ENCODE measurements around the gene SYNGR2. TPM values are rescaled to one million over a fixed set of nuclear protein-coding genes. Genes with fewer than 3 reads are reported as not detected.
A peak's percentile ranks its signal among the peaks of the same experiment; 100 is the strongest.

The SYNGR2 gene
- total and polyA plus RNA-seq, 7 donors, result 14.7 to 280 (median 23.5) TPM

DNA sequence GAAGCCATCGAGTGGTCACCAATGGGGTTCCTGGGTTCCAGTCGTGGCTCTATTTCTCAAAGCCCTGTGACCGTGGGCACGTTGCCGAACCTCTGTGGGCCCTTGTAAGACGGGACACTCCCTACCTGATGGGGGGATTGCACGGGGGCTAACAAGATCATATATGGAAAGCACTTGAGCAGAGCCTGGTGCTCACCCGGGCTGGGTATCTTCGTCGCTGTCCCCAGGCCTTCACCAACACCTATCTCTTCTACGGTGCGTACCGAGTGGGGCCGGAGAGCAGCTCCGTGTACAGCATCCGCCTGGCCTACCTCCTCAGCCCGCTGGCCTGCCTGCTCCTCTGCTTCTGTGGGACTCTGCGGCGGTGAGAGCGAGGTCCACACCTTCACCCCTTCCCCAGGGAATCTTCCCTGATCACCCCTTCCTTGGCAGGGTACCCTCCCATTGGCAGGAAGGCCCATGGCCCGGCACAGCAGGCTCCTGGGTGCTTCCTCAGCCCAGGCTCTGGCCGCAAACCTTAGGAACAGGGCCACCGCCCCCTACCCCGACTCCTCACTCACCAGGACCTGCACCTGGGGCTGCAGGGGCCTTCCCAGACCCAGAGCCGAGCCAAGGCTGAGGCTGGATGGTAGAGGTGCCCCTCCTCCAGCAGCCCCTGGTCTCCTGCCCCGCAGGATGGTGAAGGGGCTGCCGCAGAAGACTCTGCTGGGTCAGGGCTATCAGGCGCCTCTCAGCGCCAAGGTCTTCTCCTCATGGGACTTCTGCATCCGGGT is 35.0 kb upstream of the SYNGR2 start:
- Histone ChIP-seq H3K4me3 (no peak overlapping the region), H3K27ac (no peak overlapping the region), H3K9me3 (no peaks in the 10 kb centered on the region), H3K36me3 (no peaks in the 10 kb centered on the region), H3K27me3 (peaks cover 21 to 57% (median 53%) of the 10 kb centered on the region in 3 donors), H3K4me1 (peaks cover 0 to 30% (median 26%) of the 10 kb centered on the region in 4 donors)
- TF ChIP-seq, protein P1, sequence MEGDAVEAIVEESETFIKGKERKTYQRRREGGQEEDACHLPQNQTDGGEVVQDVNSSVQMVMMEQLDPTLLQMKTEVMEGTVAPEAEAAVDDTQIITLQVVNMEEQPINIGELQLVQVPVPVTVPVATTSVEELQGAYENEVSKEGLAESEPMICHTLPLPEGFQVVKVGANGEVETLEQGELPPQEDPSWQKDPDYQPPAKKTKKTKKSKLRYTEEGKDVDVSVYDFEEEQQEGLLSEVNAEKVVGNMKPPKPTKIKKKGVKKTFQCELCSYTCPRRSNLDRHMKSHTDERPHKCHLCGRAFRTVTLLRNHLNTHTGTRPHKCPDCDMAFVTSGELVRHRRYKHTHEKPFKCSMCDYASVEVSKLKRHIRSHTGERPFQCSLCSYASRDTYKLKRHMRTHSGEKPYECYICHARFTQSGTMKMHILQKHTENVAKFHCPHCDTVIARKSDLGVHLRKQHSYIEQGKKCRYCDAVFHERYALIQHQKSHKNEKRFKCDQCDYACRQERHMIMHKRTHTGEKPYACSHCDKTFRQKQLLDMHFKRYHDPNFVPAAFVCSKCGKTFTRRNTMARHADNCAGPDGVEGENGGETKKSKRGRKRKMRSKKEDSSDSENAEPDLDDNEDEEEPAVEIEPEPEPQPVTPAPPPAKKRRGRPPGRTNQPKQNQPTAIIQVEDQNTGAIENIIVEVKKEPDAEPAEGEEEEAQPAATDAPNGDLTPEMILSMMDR (IDR thresholded peaks at IDR 0.05), result no peak
- no peak for TF ChIP-seq EP300 (IDR thresholded peaks at IDR 0.05)
- DNase-seq, result no peak
- 76 to 89% methylated on average over 30 of the region's 30 CpGs for WGBS, 2 donors
- intact Hi-C loops (cut with DNase I), result no loop called here

DNA sequence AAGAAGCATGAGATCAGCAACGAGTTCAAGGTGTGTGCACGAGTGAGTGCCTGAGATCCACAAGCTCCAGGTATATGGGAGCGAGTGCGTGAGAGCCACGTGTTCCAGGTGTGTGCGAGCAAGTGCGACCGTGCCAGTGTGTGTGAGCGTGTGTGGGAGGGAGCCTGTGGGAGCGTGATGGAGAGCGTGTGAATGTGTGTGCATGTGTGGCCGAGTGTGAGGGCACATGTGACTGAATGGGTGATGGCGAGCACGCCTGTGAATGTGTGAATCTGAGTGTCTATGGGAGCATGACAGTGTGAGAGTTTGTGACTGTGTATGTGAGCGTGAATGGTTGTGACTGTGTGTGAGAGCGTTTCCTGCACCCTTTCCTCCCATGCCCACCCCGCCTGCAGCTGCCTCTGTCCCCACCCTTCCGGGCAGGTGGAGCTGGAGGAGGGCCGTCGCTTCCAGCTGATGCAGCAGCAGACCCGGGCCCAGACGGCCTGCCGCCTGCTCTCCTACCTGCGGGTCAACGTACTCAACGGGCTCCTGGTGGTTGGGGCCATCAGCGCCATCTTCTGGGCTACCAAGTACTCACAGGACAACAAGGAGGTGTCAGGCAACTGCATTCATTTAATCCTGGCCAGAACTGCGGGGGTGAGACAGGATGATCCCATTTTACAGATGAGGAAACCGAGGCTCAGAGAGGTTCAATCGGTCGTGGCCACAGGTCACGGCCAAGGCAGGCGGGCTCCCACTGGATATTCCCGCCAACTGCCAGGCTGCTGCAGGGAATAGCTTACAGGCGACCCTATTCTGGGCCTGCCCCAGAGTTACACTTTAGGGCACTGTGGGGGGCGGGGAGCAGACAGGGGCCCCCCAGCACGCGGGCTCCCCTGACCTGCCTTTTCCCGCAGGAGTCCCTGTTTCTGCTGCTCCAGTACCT is 34.1 kb upstream of the SYNGR2 start:
- no peak for TF ChIP-seq EP300 (IDR thresholded peaks at IDR 0.05)
- no peak for TF ChIP-seq POLR2AphosphoS5 (IDR thresholded peaks at IDR 0.05)
- TF ChIP-seq, protein P1 (IDR thresholded peaks at IDR 0.05), result peak in 2 of 4 experiments; percentile 14 to 20
- H3K27me3 ChIP-seq, result peaks cover 16 to 49% (median 44%) of the 10 kb centered on the region in 3 donors
- intact Hi-C loops (cut with DNase I), result no loop called here
- H3K4me1 ChIP-seq, result peaks cover 0 to 22% (median 18%) of the 10 kb centered on the region in 4 donors
- WGBS, 2 donors, result 46 to 48% methylated on average over 39 of the region's 39 CpGs
- no peaks in the 10 kb centered on the region for H3K36me3 ChIP-seq
- H3K27ac ChIP-seq, result no peak overlapping the region
- H3K9me3 ChIP-seq, result no peaks in the 10 kb centered on the region
- H3K4me3 ChIP-seq, result no peak overlapping the region
- DNase-seq, result no peak

DNA sequence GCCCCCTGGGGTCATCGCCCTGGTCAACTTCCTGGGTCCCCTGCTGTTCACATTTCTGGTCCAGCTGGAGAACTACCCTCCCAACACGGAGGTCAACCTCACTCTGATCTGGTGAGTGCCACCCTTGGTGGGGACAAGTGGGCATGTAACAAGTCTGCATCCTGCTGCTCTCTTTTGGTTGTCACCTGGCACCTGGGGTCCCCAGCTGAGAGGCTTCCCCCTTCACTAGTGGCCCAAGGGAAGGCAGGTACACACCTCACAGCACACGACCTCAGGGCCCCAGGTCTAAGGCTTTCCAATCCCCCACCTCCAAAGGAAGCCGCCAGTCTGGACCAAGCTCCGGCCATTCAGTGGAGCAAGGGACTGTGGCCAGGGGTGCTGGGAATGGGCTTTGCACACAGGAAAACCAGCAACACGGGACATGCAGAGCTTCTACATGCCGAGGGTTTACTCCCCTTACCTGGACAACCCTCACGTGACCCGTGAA is 33.4 kb upstream of the SYNGR2 start:
- no peak for TF ChIP-seq EP300 (IDR thresholded peaks at IDR 0.05)
- TF ChIP-seq, protein P1 (IDR thresholded peaks at IDR 0.05), result no peak
- no peak for TF ChIP-seq POLR2A (IDR thresholded peaks at IDR 0.05)
- TF ChIP-seq POLR2AphosphoS5 (IDR thresholded peaks at IDR 0.05), result no peak
- 78 to 83% methylated on average over 9 of the region's 9 CpGs for WGBS, 2 donors
- no peak for DNase-seq
- Histone ChIP-seq H3K27me3 (peaks cover 16 to 42% (median 37%) of the 10 kb centered on the region in 3 donors), H3K9me3 (no peaks in the 10 kb centered on the region), H3K36me3 (no peaks in the 10 kb centered on the region), H3K27ac (no peak overlapping the region), H3K4me1 (peaks cover 0 to 20% (median 14%) of the 10 kb centered on the region in 4 donors), H3K4me3 (no peak overlapping the region)
- intact Hi-C loops (cut with DNase I), result no loop called here

DNA sequence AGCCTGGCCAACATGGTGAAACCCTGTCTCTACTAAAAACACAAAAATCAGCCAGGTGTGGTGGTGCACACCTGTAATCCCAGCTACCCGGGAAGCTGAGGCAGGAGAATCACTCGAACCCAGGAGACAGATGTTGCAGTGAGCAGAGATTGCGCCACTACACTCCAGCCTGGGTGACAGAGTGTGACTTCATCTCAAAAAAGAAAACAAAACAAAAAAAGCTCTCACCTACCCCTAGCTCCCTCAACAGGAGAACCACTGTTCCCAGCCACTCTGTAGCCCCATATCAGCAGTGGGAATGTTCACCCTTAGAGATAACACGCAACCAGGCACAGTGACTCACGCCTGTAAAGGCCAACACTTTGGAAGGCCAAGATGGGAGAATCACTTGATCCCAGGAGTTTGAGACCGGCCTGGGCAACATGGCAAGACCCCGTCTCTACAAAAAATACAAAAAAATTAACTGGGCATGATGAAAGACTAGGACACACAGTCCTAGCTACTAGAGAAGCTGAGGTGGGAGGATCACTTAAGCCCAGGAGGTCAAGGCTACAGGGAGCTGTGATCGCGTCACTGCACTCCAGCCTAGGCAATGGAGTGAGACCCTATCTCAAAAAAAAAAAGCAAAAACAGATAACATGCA is 32.4 kb upstream of the SYNGR2 start:
- intact Hi-C loops (cut with DNase I), result no loop called here
- Histone ChIP-seq H3K4me1 (peaks cover 0 to 25% (median 22%) of the 10 kb centered on the region in 4 donors), H3K36me3 (no peaks in the 10 kb centered on the region), H3K9me3 (no peaks in the 10 kb centered on the region), H3K27me3 (peaks cover 15 to 39% (median 33%) of the 10 kb centered on the region in 3 donors), H3K27ac (no peak overlapping the region), H3K4me3 (no peak overlapping the region)
- WGBS, 2 donors, result 94 to 96% methylated on average over 9 of the region's 9 CpGs
- no peak for DNase-seq
- TF ChIP-seq POLR2AphosphoS5 (IDR thresholded peaks at IDR 0.05), result no peak
- TF ChIP-seq EP300 (IDR thresholded peaks at IDR 0.05), result no peak
- TF ChIP-seq POLR2A (IDR thresholded peaks at IDR 0.05), result no peak
- TF ChIP-seq, protein P1 (IDR thresholded peaks at IDR 0.05), result no peak
